Measurements from ENCODE around the gene AMN.

The AMN gene

GRCh38 chr14:102955636-102956408 lies 33.4 kb downstream of the AMN start:
- no peak for TF ChIP-seq CTCF (IDR thresholded peaks at IDR 0.05; ENCODE audit: low read depth, low read length, missing control alignments)
- no peak overlapping the region for H3K4me3 ChIP-seq (replicated peaks; ENCODE audit: low read depth, low read length)
- no peak for DNase-seq (ENCODE audit: extremely low read depth, low read depth)

- no peak for TF ChIP-seq CTCF (IDR thresholded peaks at IDR 0.05; ENCODE audit: low read depth, low read length, missing control alignments)
- H3K4me3 ChIP-seq (replicated peaks; ENCODE audit: low read depth, low read length), result no peak overlapping the region
- no peak for DNase-seq (ENCODE audit: extremely low read depth, low read depth)
Observed at GRCh38 chr14:102957222-102957621, 34.8 kb downstream of the AMN start.

GRCh38 chr14:102958461-102958860 lies 36.0 kb downstream of the AMN start:
- H3K4me3 ChIP-seq (replicated peaks; ENCODE audit: low read depth, low read length), result no peak overlapping the region
- no peak for DNase-seq (ENCODE audit: extremely low read depth, low read depth)
- no peak for TF ChIP-seq CTCF (IDR thresholded peaks at IDR 0.05; ENCODE audit: low read depth, low read length, missing control alignments)

GRCh38 chr14:102962111-102962627 lies 39.7 kb downstream of the AMN start:
- TF ChIP-seq CTCF (IDR thresholded peaks at IDR 0.05; ENCODE audit: low read depth, low read length, missing control alignments), result no peak
- H3K4me3 ChIP-seq (replicated peaks; ENCODE audit: low read depth, low read length), result no peak overlapping the region
- no peak for DNase-seq (ENCODE audit: extremely low read depth, low read depth)

GRCh38 chr14:102964152-102964730 lies 41.8 kb downstream of the AMN start:
- no peak for DNase-seq (ENCODE audit: extremely low read depth, low read depth)
- no peak for TF ChIP-seq CTCF (IDR thresholded peaks at IDR 0.05; ENCODE audit: low read depth, low read length, missing control alignments)
- H3K4me3 ChIP-seq (replicated peaks; ENCODE audit: low read depth, low read length), result no peak overlapping the region

GRCh38 chr14:102965282-102965681 lies 42.8 kb downstream of the AMN start:
- TF ChIP-seq CTCF (IDR thresholded peaks at IDR 0.05; ENCODE audit: low read depth, low read length, missing control alignments), result no peak
- no peak overlapping the region for H3K4me3 ChIP-seq (replicated peaks; ENCODE audit: low read depth, low read length)
- DNase-seq (ENCODE audit: extremely low read depth, low read depth), result no peak

Measured in HFF-Myc (cell line).